DMS53 treated with DMSO at 0.1 percent for 48 hours (cell line): ENCODE results near the gene TUBB4A.

ENCODE experiments used
- DNase-seq: peaks from one replicate; lab custom pipeline; 2025; ENCODE audit not compliant: unreplicated experiment; lab: John Stamatoyannopoulos, UW

Gene TUBB4A

GRCh38 chr19:6498294-6499036 is 3.6 kb downstream of the TUBB4A start:
- no peak for DNase-seq

- no peak for DNase-seq
Observed at GRCh38 chr19:6495947-6496346, 6.2 kb downstream of the TUBB4A start.

GRCh38 chr19:6494438-6495036 is 7.6 kb downstream of the TUBB4A start:
- no peak for DNase-seq

GRCh38 chr19:6491802-6492592 is 10.1 kb downstream of the TUBB4A start:
- no peak for DNase-seq

- no peak for DNase-seq
Observed at GRCh38 chr19:6490134-6490533, 12.0 kb downstream of the TUBB4A start.

- no peak for DNase-seq
Observed at GRCh38 chr19:6489278-6490061, 12.6 kb downstream of the TUBB4A start.

- DNase-seq = no peak
Observed at GRCh38 chr19:6484831-6485230, 17.3 kb downstream of the TUBB4A start.

- DNase-seq = no peak
Observed at GRCh38 chr19:6484230-6484629, 17.9 kb downstream of the TUBB4A start.

GRCh38 chr19:6483235-6483634 is 18.9 kb downstream of the TUBB4A start:
- no peak for DNase-seq

- DNase-seq = no peak
Observed at GRCh38 chr19:6482343-6482686, 19.8 kb downstream of the TUBB4A start.

GRCh38 chr19:6481541-6482342 is 20.4 kb downstream of the TUBB4A start, which contains the start of gene DENND1C:
DENND1C (minus strand) TSS chr19:6481787; CDS start chr19:6481695, 92 bp downstream.
- no peak for DNase-seq

GRCh38 chr19:6480848-6481415 is 21.2 kb downstream of the TUBB4A start:
- DNase-seq = no peak

GRCh38 chr19:6479836-6480398 is 22.2 kb downstream of the TUBB4A start:
- DNase-seq = no peak

GRCh38 chr19:6478815-6479214 is 23.3 kb downstream of the TUBB4A start:
- DNase-seq = no peak

- DNase-seq = no peak
Observed at GRCh38 chr19:6476896-6477431, 25.1 kb downstream of the TUBB4A start.

- no peak for DNase-seq
Observed at GRCh38 chr19:6476155-6476895, 25.8 kb downstream of the TUBB4A start.

GRCh38 chr19:6475321-6476108 is 26.6 kb downstream of the TUBB4A start:
- DNase-seq = no peak

- DNase-seq = no peak
Observed at GRCh38 chr19:6473647-6474046, 28.5 kb downstream of the TUBB4A start.
